Liver (tissue), 3 donors: ENCODE measurements around the gene PRPF6.

Experiments used
- ATF3 ChIP-seq: IDR thresholded peaks from 2 replicates; pipeline ENCODE4 v1.6.1; 2016; ENCODE audit warnings: antibody characterized with exemption
- CTCF ChIP-seq: fragments of 150-350 bp; IDR thresholded peaks from 2 replicates; pipeline ENCODE4 v1.5.1; 2017; ENCODE audit warnings: improper control_type of control experiment, low read depth, low read length; ENCODE audit not compliant: missing input control
- EGR1 ChIP-seq, 2 donors: IDR thresholded peaks; 2 replicates each; pipeline ENCODE4 v1.6.1; 2016 to 2018; ENCODE audit warnings: antibody characterized with exemption in 2 of 2, low read depth in 2 of 2
- GABPA ChIP-seq, 2 donors: IDR thresholded peaks in 1 of 2; conservative IDR thresholded peaks in 1 of 2; 2 replicates each; pipeline ENCODE4 v1.6.1; 2016; ENCODE audit warnings: antibody characterized with exemption in 2 of 2, mild to moderate bottlenecking in 1 of 2, moderate library complexity in 1 of 2
- HNF4G ChIP-seq: IDR thresholded peaks from 2 replicates; pipeline ENCODE4 v1.6.1; 2016; ENCODE audit warnings: antibody characterized with exemption
- JUND ChIP-seq, 2 donors: IDR thresholded peaks; 2 replicates each; pipeline ENCODE4 v1.6.1; 2016; ENCODE audit warnings: antibody characterized with exemption in 2 of 2
- MAX ChIP-seq: IDR thresholded peaks from 2 replicates; pipeline ENCODE4 v1.6.1; 2016; ENCODE audit warnings: antibody characterized with exemption
- NR2F2 ChIP-seq: IDR thresholded peaks from 2 replicates; pipeline ENCODE4 v1.6.1; 2016; ENCODE audit warnings: antibody characterized with exemption
- REST ChIP-seq: IDR thresholded peaks from 2 replicates; pipeline ENCODE4 v1.6.1; 2016; ENCODE audit warnings: antibody characterized with exemption, mild to moderate bottlenecking
- SP1 ChIP-seq: IDR thresholded peaks from 2 replicates; pipeline ENCODE4 v1.6.1; 2018; ENCODE audit warnings: antibody characterized with exemption, mild to moderate bottlenecking
- TAF1 ChIP-seq: conservative IDR thresholded peaks from 2 replicates; pipeline ENCODE4 v1.6.1; 2016; ENCODE audit warnings: antibody characterized with exemption, mild to moderate bottlenecking
- YY1 ChIP-seq: IDR thresholded peaks from 2 replicates; pipeline ENCODE4 v1.6.1; 2016; ENCODE audit warnings: antibody characterized with exemption, mild to moderate bottlenecking
- ZBTB33 ChIP-seq: IDR thresholded peaks from 2 replicates; pipeline ENCODE4 v1.6.1; 2016; ENCODE audit warnings: antibody characterized with exemption
- donor health status: healthy.
- donor health status: healthy.

- TF ChIP-seq CTCF (no peak), MAX (no peak), SP1 (no peak), GABPA (IDR thresholded peaks at IDR 0.05 in 1 of 2, conservative IDR thresholded peaks at IDR 0.05 in 1 of 2) (no peak), REST (no peak), TAF1 (no peak), ATF3 (no peak), NR2F2 (no peak), YY1 (no peak), ZBTB33 (no peak), HNF4G (no peak), EGR1 (IDR thresholded peaks at IDR 0.05; ENCODE audit: low read depth in 2 of 2) (no peak), JUND (IDR thresholded peaks at IDR 0.05) (no peak)
Observed at GRCh38 chr20:63933646-63934045, 47.3 kb upstream of the PRPF6 start.
